NCI-H187 treated with DMSO at 0.1 percent for 48 hours (cell line): ENCODE data around the gene MTREX.

ENCODE experiments used
- DNase-seq: peaks from one replicate; lab custom pipeline; 2025; lab: John Stamatoyannopoulos, UW

The MTREX gene

GRCh38 chr5:55324815-55325418 is 17.1 kb downstream of the MTREX start:
- DNase-seq, result no peak

GRCh38 chr5:55325621-55326020 is 17.8 kb downstream of the MTREX start:
- no peak for DNase-seq

GRCh38 chr5:55327281-55327680 is 19.5 kb downstream of the MTREX start:
- DNase-seq, result no peak

GRCh38 chr5:55331321-55331720 is 23.5 kb downstream of the MTREX start:
- DNase-seq, result no peak

DNA sequence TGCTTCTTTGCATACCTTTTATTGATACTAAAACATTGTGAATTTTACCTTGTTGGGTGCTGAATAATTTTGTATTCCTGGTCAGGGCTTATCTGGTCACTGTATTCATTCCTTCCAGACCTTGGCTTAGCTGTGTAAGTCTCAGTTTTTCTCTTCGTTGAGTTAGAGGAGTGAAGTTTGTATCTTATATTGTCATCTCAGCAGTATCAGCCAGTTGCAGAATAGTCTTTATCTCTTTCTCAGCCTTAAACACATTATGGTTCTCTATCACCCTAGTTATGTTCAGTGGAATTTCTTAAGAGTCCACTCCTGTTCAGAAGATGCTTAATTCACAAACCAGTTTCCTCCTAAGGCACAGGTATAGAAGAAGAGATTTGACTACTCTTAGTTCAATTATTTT is 25.2 kb downstream of the MTREX start:
- no peak for DNase-seq

GRCh38 chr5:55333811-55334210 is 26.0 kb downstream of the MTREX start:
- DNase-seq, result no peak

- no peak for DNase-seq
These were observed 30.4 kb downstream of the MTREX start for GRCh38 chr5:55338092-55338613.

DNA sequence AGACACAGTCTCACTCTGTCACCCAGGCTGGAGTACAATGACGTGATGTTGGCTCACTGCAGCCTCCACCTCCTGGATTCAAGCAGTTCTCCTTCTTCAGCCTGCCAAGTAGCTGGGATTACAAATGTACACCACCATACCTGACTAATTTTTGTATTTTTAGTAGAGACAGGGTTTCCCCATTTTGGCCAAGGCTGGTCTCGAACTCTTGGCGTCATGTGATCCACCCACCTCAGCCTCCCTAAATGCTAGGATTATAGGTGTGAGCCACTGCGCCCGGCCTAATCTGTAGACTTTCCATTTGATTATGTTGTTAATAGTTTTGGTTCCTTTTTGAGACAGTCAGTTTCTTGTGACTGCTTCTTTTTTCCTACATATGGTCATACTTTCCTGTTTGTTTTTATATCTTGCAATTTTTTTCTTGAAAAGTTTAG is 31.0 kb downstream of the MTREX start:
- DNase-seq, result no peak

DNA sequence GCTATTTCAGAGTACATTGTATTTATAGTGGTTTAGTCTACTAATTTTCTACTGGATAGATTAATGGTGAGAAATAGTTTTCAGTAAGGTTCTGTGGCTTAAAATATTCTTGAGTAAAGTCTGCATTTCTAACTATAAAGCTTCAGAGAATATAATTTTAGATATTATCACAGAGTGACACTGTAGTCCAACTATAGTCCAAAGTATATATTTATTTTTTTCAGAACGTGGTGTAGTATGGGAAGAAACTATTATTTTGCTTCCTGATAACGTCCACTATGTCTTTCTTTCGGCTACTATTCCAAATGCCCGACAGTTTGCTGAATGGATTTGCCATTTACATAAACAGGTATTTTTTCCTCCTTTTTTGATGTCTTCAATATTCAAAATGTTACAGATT is 35.3 kb downstream of the MTREX start:
- DNase-seq, result no peak

DNA sequence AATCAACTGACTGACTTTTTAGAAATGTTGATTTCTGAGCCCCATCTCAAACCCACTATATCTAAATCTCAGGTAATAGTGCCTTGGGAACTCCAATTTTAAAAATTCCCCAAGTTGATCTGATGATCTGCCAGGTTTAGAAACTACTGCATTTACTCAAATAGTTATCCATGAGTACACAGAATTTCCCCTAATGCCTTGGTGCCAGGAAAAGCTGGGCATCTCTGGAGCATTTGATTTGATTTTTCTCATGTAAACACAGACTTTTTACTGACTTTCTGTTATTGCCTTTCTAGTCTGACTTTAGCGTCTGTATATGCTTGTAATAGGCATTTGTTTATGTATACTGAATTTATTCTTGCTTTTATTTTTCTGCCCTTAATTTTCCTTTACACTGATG is 35.8 kb downstream of the MTREX start:
- DNase-seq, result no peak

- DNase-seq, result no peak
These were observed 36.7 kb downstream of the MTREX start for GRCh38 chr5:55344392-55344992.

DNA sequence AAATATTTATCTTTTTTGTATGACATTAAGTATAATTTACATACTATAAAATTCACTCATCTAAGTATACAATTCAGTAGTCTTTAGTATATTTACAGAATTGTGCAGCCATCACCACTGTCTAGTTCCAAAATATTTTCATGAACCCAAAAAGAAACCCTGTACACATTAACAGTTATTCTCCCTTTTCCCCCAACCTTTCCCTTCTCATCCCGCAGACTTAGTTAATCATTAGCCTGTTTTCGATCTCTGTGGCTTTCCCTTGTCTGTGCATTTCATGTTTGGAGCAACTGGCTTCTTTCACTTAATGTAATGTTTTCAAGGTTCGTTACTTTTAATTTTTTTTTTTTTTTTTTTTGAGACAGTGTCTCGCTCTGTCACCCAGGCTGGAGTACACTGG is 37.5 kb downstream of the MTREX start:
- no peak for DNase-seq

DNA sequence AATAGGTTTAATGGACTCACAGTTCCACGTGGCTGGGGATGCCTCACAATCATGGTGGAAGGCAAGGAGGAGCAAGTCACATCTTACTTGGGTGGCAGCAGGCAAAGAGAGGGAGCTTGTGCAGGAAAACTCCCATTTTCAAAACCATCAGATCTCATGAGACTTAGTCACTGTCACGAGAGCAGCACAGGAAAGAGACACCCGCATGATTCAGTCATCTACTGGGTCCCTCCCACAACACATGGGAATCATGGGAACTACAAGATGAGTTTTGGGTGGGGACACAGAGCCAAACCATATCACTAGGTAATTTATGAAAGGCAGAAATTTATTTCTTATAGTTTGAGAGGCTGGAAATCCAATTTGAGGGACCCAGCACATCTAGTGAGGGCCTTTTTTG is 40.0 kb downstream of the MTREX start:
- DNase-seq, result no peak

- DNase-seq, result no peak
These were observed 43.0 kb downstream of the MTREX start for GRCh38 chr5:55350754-55351153.

- no peak for DNase-seq
These were observed 49.1 kb downstream of the MTREX start for GRCh38 chr5:55356896-55357295.

DNA sequence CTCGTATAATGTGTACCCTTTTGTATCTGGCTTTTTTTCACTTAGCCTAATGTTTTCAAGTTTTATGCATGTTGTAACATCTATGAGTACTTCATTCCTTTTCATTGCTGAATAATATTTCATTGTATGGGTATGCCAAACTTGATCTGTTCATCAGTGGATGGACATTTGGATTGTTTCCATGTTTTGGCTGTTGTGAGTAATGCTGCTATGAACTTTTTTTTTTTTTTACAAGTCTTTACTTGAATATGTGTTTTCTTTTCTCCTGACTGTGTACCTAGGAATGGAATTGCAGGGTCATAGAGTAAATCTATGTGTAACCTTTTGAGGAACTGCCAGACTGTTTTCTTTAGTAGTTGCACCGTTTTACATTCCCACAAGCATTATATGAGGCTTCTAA is 52.4 kb downstream of the MTREX start:
- no peak for DNase-seq

DNA sequence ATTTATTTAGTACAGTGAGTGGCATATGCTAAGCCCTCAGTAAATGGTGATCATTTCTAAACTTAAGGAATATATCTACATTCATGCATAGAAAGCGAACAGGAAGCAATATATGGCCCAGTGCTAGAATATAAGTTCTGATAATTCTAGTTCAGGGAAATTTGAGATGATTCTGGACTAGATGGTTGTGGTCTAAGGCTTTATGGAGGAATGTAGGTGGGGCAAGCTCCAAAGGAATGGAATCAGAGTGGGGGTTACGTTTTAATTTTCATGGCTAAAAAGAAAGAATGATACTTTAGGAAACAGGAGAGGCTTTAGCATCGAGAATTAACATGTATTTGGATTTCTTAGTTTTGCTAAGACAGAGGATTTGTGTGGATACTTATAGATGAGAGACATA is 56.1 kb downstream of the MTREX start:
- no peak for DNase-seq

DNA sequence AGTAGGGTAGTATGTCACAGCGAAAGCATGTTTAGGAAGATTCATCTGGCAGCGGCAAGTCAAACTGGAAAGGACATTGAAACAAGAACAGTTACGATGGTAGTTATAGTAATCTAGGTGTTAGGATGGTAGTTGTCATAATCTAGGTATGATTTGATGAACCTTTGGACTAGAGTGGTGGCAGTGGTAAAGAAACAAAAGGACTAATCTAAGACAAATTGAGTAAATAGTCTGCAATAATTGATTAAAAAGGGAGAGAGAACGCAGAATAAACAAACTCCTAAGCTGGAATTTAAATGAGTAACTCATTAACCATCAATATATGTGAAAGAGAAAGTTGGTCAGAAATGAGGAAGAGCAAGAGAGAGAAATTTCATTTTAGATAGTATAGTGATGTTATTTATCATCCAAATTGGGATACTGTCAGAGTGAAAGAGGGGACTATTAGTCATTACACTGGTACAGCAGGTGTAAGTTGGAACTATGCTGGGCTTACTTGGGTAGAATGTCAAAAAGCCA is 56.8 kb downstream of the MTREX start:
- DNase-seq, result no peak

DNA sequence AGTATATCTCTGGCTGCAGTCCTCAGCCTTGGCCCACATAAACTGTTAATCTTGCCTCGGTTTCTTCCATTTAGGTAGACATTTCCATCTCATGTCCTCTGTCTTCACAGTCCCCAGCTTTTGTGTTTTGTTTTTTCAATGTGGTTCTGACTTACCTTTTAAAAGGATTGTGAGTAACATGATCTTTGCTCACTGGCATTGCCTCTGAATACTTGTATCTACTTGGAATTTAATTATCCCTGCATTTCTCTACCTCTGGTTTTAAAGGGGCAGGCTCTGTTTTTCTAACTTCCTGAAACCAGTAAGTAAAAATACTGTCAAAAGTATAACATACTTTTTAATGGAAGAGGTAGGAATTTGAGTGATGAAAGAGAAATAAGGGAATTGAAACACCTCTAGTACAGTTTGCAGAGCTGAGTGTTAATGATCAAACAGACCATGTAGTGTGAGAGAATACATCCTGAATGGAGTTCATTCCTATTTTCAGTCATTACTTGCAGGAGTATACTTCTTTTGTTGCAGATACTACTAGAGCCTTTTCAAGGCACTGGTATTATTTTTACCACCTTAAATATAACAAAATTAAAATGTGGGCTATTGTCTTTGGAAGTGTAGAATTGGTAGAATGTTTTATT is 62.6 kb downstream of the MTREX start:
- DNase-seq, result no peak

DNA sequence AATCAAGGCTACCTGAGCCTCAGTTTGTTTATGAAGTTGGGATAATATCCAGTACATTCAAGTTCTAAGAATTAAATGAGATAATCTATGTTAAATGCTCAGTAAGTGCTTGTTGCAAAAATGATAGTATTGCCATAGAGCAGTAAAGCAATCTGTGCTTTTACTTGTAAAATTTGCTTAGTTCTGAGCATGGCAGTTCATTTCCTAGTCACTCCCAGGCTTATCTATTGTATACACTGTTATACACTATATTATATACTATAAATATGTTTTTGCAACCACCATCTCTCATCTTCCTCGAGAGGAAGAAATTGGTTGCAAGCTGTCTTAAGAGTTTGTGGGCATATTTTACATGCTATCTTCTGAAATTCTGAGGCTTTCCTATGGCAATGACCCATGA is 63.4 kb downstream of the MTREX start:
- DNase-seq, result no peak

DNA sequence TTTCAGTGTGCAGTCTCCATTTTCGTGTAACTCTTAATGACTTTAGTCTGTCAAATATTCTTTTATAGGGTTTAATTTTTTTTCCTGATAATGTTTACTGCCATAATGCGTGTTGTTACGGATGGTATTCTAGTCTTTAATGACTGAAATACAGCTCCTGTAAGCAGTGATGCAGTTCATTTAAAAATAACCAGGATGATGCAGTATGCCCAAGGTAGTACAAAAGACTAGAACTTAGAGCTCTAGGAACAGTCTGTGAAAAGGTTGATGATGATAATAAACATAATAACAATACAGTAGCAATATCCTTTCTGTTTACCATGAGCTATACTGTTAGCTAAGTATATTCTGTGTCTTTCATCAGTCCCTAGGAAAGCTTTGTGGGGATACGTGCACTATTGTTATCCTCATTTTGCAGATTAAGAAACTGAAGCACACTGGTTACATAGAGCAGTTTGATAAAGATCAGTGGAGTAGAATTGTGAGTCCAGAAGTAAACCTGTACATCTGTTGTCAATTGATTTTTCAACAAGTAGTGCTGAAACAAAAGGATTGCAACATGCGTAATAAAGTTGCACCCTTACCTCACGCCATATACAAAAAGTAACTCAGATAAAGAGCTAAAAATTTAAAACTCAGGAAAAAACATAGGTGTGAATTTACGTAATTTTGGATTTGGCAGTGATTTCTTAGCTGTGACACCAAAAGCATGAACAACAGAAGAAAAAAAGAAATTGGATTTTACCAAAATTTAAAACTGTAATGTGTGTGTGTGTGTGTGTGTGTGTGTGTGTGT is 64.5 kb downstream of the MTREX start:
- no peak for DNase-seq

DNA sequence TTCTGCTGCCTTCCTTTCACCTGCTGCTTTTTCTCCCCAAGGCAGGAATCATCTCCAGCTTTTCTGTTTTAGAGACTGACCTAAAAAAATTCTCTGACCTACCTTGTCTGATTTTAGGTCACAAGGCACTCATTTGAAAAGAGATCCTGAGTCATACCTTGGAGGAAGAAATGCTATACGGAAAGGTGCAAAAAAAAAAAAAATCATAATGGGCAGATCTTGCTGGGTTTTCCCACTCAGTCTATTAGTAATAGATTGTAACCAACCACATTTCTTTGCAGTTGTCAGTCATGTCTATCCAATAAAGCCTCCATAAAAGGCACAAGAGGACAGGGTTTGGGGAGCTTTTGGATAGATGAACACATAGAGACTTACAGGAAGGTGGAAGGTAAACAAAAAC is 70.0 kb downstream of the MTREX start:
- no peak for DNase-seq

DNA sequence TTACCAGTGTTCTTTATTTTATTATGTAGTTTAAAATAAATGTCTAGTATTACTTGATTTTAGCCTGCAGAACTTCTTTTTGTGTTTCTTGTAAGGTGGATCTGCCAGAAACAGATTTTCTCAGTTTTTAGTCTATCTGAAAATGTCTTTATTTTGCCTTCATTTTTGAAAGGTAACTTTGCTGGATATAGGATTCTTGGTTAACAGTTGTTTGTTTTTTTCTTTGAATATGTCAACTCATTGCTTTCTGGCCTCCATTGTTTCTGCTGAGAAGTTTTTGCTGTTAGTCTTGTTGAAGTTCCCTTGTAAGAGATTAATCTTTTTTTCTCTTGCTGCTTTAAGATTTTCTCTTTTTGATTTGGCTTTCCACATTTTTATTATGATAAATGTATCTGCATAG is 75.5 kb downstream of the MTREX start:
- DNase-seq, result no peak
